ENCODE results near the gene SHISA5.
A peak's percentile ranks its signal among the peaks of the same experiment; 100 is the strongest.
"Not testable (repeated sequence)": the region's sequence is repeated elsewhere in the genome, so short reads cannot be mapped to it uniquely, and the experiment has no call there.

SHISA5 gene

GRCh38 chr3:48504051-48504946 is at the start of gene SHISA5:
TSS of gene SHISA5 (minus strand) at chr3:48504174. CDS start at chr3:48504094, 80 bp downstream.
- peak; percentile 57 to 64 for ATAC-seq

GRCh38 chr3:48553361-48553760 is 49.4 kb upstream of the SHISA5 start:
- no peak for ATAC-seq

GRCh38 chr3:48552111-48552951 is 48.4 kb upstream of the SHISA5 start:
- no peak for ATAC-seq

GRCh38 chr3:48551651-48552050 is 47.7 kb upstream of the SHISA5 start:
- not testable (repeated sequence) for ATAC-seq

- ATAC-seq: peak; percentile 88 to 97
Observed at GRCh38 chr3:48548729-48549705, 45.0 kb upstream of the SHISA5 start.

- ATAC-seq: no peak
Observed at GRCh38 chr3:48548126-48548525, 44.2 kb upstream of the SHISA5 start.

GRCh38 chr3:48546203-48546829 is 42.3 kb upstream of the SHISA5 start:
- no peak for ATAC-seq

- no peak for ATAC-seq
Observed at GRCh38 chr3:48544141-48544540, 40.2 kb upstream of the SHISA5 start.

- no peak for ATAC-seq
Observed at GRCh38 chr3:48543271-48543866, 39.4 kb upstream of the SHISA5 start.

- no peak for ATAC-seq
Observed at GRCh38 chr3:48538451-48538850, 34.5 kb upstream of the SHISA5 start.

- ATAC-seq: no peak
Observed at GRCh38 chr3:48536785-48537184, 32.8 kb upstream of the SHISA5 start.

- no peak for ATAC-seq
Observed at GRCh38 chr3:48536116-48536515, 32.1 kb upstream of the SHISA5 start.

GRCh38 chr3:48535578-48535977 is 31.6 kb upstream of the SHISA5 start:
- ATAC-seq: no peak

- no peak for ATAC-seq
Observed at GRCh38 chr3:48532977-48533337, 29.0 kb upstream of the SHISA5 start.

GRCh38 chr3:48532271-48532976 is 28.4 kb upstream of the SHISA5 start:
- ATAC-seq: no peak

- not testable (repeated sequence) for ATAC-seq
Observed at GRCh38 chr3:48530701-48531100, 26.7 kb upstream of the SHISA5 start.

GRCh38 chr3:48528754-48529153 is 24.8 kb upstream of the SHISA5 start:
- no peak for ATAC-seq

GRCh38 chr3:48528048-48528447 is 24.1 kb upstream of the SHISA5 start:
- no peak for ATAC-seq

- ATAC-seq: no peak
Observed at GRCh38 chr3:48524970-48525369, 21.0 kb upstream of the SHISA5 start.

GRCh38 chr3:48521635-48522034 is 17.7 kb upstream of the SHISA5 start:
- ATAC-seq: no peak

GRCh38 chr3:48519277-48519643 is 15.3 kb upstream of the SHISA5 start:
- no peak for ATAC-seq
